ENCODE results near the gene CDYL. TPM values are rescaled to one million over a fixed set of nuclear protein-coding genes. Genes with fewer than 3 reads are reported as not detected.
A peak's percentile ranks its signal among the peaks of the same experiment; 100 is the strongest.

The CDYL gene
- total and polyA plus RNA-seq, 8 donors, result 26.9 to 32.3 (median 29.1) TPM

DNA sequence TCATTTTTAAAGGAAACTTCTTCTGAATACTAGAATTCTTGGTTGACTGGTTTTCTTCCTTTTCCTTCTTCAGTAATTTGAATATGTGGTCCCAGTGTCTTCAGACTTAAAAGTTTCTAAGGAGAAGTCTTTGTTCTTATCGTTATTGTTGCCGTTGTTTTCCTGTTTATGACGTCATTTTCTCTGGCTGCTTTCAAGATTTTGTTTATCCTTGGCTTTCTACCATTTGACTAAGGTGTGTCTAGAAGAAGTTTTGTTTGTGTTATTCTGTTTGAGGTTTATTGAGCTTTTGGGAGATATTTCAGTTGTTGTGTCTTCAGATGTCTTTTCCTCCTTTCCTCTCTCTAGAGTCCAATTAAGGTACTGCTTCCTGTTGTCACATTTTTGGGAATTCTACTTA lies 24.5 kb downstream of the CDYL start:
- no peak overlapping the region for H3K4me3 ChIP-seq
- H3K27ac ChIP-seq, result no peak overlapping the region
- H3K27me3 ChIP-seq, result no peaks in the 10 kb centered on the region
- DNase-seq (no peak), ATAC-seq (no peak)
- H3K4me1 ChIP-seq, result peaks cover 0 to 14% of the 10 kb centered on the region in 2 donors
- TF ChIP-seq, protein P1, sequence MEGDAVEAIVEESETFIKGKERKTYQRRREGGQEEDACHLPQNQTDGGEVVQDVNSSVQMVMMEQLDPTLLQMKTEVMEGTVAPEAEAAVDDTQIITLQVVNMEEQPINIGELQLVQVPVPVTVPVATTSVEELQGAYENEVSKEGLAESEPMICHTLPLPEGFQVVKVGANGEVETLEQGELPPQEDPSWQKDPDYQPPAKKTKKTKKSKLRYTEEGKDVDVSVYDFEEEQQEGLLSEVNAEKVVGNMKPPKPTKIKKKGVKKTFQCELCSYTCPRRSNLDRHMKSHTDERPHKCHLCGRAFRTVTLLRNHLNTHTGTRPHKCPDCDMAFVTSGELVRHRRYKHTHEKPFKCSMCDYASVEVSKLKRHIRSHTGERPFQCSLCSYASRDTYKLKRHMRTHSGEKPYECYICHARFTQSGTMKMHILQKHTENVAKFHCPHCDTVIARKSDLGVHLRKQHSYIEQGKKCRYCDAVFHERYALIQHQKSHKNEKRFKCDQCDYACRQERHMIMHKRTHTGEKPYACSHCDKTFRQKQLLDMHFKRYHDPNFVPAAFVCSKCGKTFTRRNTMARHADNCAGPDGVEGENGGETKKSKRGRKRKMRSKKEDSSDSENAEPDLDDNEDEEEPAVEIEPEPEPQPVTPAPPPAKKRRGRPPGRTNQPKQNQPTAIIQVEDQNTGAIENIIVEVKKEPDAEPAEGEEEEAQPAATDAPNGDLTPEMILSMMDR (IDR thresholded peaks at IDR 0.05), result no peak
- intact Hi-C loops (cut with DNase I), result no loop called here
- no peaks in the 10 kb centered on the region for H3K36me3 ChIP-seq
- H3K9me3 ChIP-seq, result peaks cover 0 to 15% of the 10 kb centered on the region in 2 donors

DNA sequence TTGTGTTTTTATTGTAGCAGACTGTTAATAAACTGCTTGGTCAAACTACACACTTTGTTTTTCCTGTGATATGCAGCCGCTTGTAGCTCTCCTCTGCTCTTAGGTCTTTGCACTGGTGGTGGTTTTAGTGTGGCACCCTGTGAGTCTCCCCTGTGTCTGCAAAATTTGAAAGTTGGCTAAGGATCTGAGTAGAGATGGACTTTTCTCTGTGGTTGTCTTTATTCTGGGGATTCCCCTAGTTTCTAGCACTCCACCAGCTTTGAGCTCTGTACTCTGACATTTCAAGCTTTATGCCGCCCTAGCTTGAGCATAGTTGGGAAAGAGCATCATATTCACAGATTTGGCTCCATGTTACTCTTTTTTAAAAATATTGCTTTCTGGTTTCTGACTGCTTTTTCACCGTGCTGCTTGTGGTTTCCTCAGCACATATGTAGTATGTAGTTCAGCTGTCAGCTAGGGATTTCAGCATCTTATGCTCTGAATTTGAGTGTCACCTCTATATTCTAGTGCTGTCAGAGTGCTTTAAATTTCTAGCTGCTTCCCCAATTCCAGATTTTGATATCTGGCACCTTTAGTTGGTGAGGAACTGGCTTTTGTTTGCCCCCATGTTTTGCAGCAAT lies 25.4 kb downstream of the CDYL start:
- no peak for DNase-seq
- intact Hi-C loops (cut with DNase I), result no loop called here
- Histone ChIP-seq H3K27ac (no peak overlapping the region), H3K36me3 (no peaks in the 10 kb centered on the region), H3K4me3 (no peak overlapping the region), H3K4me1 (peaks cover 0 to 24% of the 10 kb centered on the region in 2 donors), H3K9me3 (peaks cover 0 to 15% of the 10 kb centered on the region in 2 donors), H3K27me3 (no peaks in the 10 kb centered on the region)
- TF ChIP-seq, protein P1 (IDR thresholded peaks at IDR 0.05), result no peak
- no peak for ATAC-seq

DNA sequence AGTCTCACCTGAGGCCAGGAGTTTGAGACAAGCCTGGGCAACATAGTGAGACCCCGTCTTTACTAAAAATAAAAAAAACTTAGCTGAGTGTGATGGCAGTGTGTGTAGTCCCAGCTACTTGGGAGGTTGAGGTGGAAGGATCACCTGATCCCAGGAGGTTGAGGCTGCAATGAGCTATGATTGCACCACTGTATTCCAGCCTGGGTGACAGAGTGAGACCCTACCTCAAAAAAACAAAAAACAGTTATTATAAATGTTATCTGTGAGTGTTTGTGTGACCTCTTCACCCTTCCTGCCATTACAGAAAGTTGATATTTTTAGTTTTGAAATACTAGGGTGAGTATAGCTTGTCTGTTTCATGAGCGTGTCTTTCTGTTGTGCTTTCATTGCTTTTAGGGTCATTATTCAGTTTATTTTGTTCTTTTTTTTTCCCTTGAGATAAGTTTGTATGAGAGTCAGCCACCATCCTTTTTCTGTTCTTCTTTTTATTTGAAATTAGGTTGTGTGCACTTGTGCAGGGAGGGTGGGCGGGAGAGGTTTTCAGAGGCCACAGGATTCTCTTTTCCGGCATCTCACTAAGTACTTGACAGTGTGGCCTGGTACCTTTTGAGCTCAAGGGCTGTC lies 26.2 kb downstream of the CDYL start:
- no peak overlapping the region for H3K4me3 ChIP-seq
- intact Hi-C loops (cut with DNase I), result no loop called here
- H3K27me3 ChIP-seq, result no peaks in the 10 kb centered on the region
- no peak overlapping the region for H3K27ac ChIP-seq
- ATAC-seq, result no peak
- H3K4me1 ChIP-seq, result peaks cover 0 to 25% of the 10 kb centered on the region in 2 donors
- TF ChIP-seq, protein P1 (IDR thresholded peaks at IDR 0.05), result no peak
- no peak for DNase-seq
- H3K9me3 ChIP-seq, result peaks cover 0 to 15% of the 10 kb centered on the region in 2 donors
- no peaks in the 10 kb centered on the region for H3K36me3 ChIP-seq

DNA sequence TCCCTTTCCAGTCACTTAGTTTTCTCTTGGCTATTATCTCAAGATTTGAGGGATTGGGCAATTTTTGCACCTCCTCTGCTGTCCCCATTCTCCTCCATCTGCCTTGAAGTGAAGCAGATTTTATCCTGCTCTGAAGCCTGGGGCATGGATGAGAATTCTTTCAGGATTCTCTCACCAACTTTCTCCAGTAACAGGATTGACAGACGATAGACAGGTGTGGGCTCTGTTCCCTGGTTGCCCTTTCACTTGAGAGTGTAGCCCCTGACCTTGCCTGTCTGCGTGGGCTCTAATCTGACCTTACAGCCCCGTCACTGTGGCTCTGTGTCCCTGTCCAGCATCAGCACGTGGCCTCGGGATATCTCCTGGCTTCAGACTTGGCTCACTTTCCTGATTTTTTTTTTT lies 27.1 kb downstream of the CDYL start:
- Histone ChIP-seq H3K27me3 (no peaks in the 10 kb centered on the region), H3K4me1 (peaks cover 0 to 25% of the 10 kb centered on the region in 2 donors), H3K9me3 (peaks cover 0 to 15% of the 10 kb centered on the region in 2 donors), H3K27ac (no peak overlapping the region), H3K4me3 (no peak overlapping the region), H3K36me3 (no peaks in the 10 kb centered on the region)
- TF ChIP-seq, protein P1 (IDR thresholded peaks at IDR 0.05), result no peak
- no peak for DNase-seq
- ATAC-seq, result no peak
- intact Hi-C loops (cut with DNase I), result no loop called here

DNA sequence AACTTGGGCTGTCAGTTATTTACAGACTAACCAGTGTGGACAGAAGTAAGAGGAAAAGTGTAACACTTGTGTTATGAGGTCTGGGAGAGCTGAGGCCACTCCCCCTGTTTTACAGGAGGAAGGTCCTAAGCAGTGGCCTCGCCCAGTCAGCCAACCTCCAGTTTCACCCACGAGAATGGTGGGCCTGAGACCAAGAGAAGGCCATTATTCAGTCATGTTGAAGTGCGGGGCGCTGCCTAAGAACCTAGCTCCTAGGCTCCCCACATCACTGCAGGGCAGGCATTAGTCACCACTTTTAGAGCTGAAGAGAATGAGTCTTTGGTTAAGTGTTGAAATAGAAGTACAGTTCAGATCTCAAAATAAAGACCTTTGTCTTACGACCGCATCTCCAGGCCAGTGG lies 27.9 kb downstream of the CDYL start:
- Histone ChIP-seq H3K4me1 (peaks cover 0 to 25% of the 10 kb centered on the region in 2 donors), H3K27me3 (no peaks in the 10 kb centered on the region), H3K4me3 (no peak overlapping the region), H3K9me3 (peaks cover 0 to 15% of the 10 kb centered on the region in 2 donors), H3K36me3 (no peaks in the 10 kb centered on the region), H3K27ac (no peak overlapping the region)
- DNase-seq (peak in 1 of 4 donors; percentile 30), ATAC-seq (peak; percentile 79)
- intact Hi-C loops (cut with DNase I), result no loop called here
- TF ChIP-seq, protein P1 (IDR thresholded peaks at IDR 0.05), result no peak

All from left lung (tissue), 10 donors.